Nephron (organoid): ENCODE measurements around the gene SETBP1.

ENCODE experiments used
- H3K27ac Mint-ChIP-seq, 3 experiments: 2 replicates each; pipeline ENCODE4 v1.8.0; 2020; ENCODE audit warnings: mixed read lengths in 3 of 3, mild to moderate bottlenecking in 2 of 3, moderate library complexity in 1 of 3
- H3K27me3 Mint-ChIP-seq: 2 replicates; pipeline ENCODE4 v1.8.0; 2021; ENCODE audit warnings: low read depth, mild to moderate bottlenecking, moderate library complexity, mixed read lengths
- H3K36me3 Mint-ChIP-seq: 2 replicates; pipeline ENCODE4 v1.8.0; 2020; ENCODE audit warnings: low read depth, mixed read lengths
- H3K4me1 Mint-ChIP-seq: 2 replicates; pipeline ENCODE4 v1.8.0; 2020; ENCODE audit warnings: mixed read lengths
- H3K4me3 Mint-ChIP-seq, 3 experiments: 2 replicates each; pipeline ENCODE4 v1.8.0; 2020; ENCODE audit warnings: mild to moderate bottlenecking in 3 of 3, mixed read lengths in 3 of 3, moderate library complexity in 2 of 3
- H3K9me3 Mint-ChIP-seq: 2 replicates; pipeline ENCODE4 v1.8.0; 2020; ENCODE audit warnings: mixed read lengths
- CTCF ChIP-seq, 3 experiments: fragments of 200-600 bp; sonication (generic); IDR thresholded peaks; one replicate each; pipeline ENCODE4 v1.5.0; 2021; ENCODE audit warnings: antibody characterized with exemption in 3 of 3; ENCODE audit not compliant: unreplicated experiment in 3 of 3

SETBP1 gene

GRCh38 chr18:45102863-45103262 lies 422.2 kb downstream of the SETBP1 start:
- H3K4me1 Mint-ChIP-seq = peaks cover 25% of the 10 kb centered on the region
- peak overlapping the region in 1 of 3 experiments; percentile 45 for H3K27ac Mint-ChIP-seq
- no peak overlapping the region for H3K4me3 Mint-ChIP-seq
- no peaks in the 10 kb centered on the region for H3K9me3 Mint-ChIP-seq
- no peak for TF ChIP-seq CTCF (IDR thresholded peaks at IDR 0.05; ENCODE audit: unreplicated experiment in 3 of 3)
- no peaks in the 10 kb centered on the region for H3K36me3 Mint-ChIP-seq
- H3K27me3 Mint-ChIP-seq = no peaks in the 10 kb centered on the region

GRCh38 chr18:45103319-45104048 lies 422.8 kb downstream of the SETBP1 start:
- H3K27ac Mint-ChIP-seq = peak overlapping the region in 2 of 3 experiments; percentile 45 to 70
- no peak for TF ChIP-seq CTCF (IDR thresholded peaks at IDR 0.05; ENCODE audit: unreplicated experiment in 3 of 3)
- H3K4me1 Mint-ChIP-seq = peaks cover 25% of the 10 kb centered on the region
- no peaks in the 10 kb centered on the region for H3K36me3 Mint-ChIP-seq
- no peaks in the 10 kb centered on the region for H3K9me3 Mint-ChIP-seq
- H3K4me3 Mint-ChIP-seq = no peak overlapping the region
- no peaks in the 10 kb centered on the region for H3K27me3 Mint-ChIP-seq

- no peak overlapping the region for H3K4me3 Mint-ChIP-seq
- H3K27me3 Mint-ChIP-seq = no peaks in the 10 kb centered on the region
- H3K4me1 Mint-ChIP-seq = peaks cover 22% of the 10 kb centered on the region
- H3K36me3 Mint-ChIP-seq = no peaks in the 10 kb centered on the region
- H3K9me3 Mint-ChIP-seq = no peaks in the 10 kb centered on the region
- TF ChIP-seq CTCF (IDR thresholded peaks at IDR 0.05; ENCODE audit: unreplicated experiment in 3 of 3) = no peak
- H3K27ac Mint-ChIP-seq = peak overlapping the region in 2 of 3 experiments; percentile 45 to 70
Observed at GRCh38 chr18:45104049-45104395, 423.3 kb downstream of the SETBP1 start.

- no peak for TF ChIP-seq CTCF (IDR thresholded peaks at IDR 0.05; ENCODE audit: unreplicated experiment in 3 of 3)
- H3K27ac Mint-ChIP-seq = no peak overlapping the region
- H3K4me1 Mint-ChIP-seq = peaks cover 25% of the 10 kb centered on the region
- H3K9me3 Mint-ChIP-seq = no peaks in the 10 kb centered on the region
- H3K27me3 Mint-ChIP-seq = no peaks in the 10 kb centered on the region
- H3K36me3 Mint-ChIP-seq = no peaks in the 10 kb centered on the region
- H3K4me3 Mint-ChIP-seq = no peak overlapping the region
Observed at GRCh38 chr18:45106331-45106774, 425.7 kb downstream of the SETBP1 start.

DNA sequence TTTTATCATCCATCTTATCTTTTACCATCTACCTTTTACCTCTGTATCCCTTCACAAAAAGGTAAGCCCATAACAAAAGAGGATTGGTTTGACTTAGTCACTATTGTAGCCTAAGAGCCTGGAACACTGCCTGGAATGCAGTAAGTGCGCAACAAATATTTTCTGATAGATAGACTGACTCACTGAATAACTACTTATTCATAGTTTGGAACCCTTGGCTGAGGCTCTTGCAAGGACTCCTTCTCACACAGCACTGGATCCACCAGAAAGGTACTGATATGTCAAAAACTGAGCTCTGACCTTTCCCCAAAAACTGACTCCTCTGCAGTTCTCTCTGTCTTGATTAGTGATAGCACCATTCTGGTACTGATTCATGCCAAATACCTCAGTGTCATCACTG lies 426.7 kb downstream of the SETBP1 start:
- Mint-ChIP-seq H3K9me3 (peaks cover 3% of the 10 kb centered on the region), H3K27me3 (no peaks in the 10 kb centered on the region), H3K36me3 (no peaks in the 10 kb centered on the region), H3K4me3 (no peak overlapping the region), H3K27ac (no peak overlapping the region), H3K4me1 (peaks cover 24% of the 10 kb centered on the region)
- no peak for TF ChIP-seq CTCF (IDR thresholded peaks at IDR 0.05; ENCODE audit: unreplicated experiment in 3 of 3)

DNA sequence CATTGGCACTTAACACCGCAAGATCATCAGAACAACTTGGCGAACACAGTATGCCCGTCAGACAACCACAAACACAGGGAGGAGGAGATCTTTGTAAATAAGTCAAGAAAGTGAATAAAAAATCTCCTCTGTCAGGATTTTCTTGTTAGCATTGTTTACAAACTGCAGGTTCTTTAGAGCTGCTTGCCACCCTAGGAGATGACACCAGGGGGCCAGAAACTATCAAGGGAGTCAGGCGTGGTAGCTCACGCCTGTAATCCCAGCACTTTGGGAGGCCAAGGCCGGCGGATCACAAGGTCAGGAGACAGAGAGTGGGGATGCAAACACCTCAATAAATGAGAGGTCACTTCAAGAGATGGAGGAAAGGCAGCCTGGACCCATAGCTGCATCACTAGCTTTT lies 428.1 kb downstream of the SETBP1 start:
- Mint-ChIP-seq H3K4me1 (peaks cover 22% of the 10 kb centered on the region), H3K27ac (no peak overlapping the region), H3K36me3 (no peaks in the 10 kb centered on the region), H3K4me3 (no peak overlapping the region), H3K27me3 (no peaks in the 10 kb centered on the region), H3K9me3 (peaks cover 11% of the 10 kb centered on the region)
- no peak for TF ChIP-seq CTCF (IDR thresholded peaks at IDR 0.05; ENCODE audit: unreplicated experiment in 3 of 3)
